ENCODE measurements around the gene STK16.
A peak's percentile ranks its signal among the peaks of the same experiment; 100 is the strongest.
"Not testable (repeated sequence)": the region's sequence is repeated elsewhere in the genome, so short reads cannot be mapped to it uniquely, and the experiment has no call there.

Gene STK16

GRCh38 chr2:219252084-219252483, 6.8 kb downstream of the STK16 start:
- CTCF ChIA-PET = interaction anchor here (1.3 to 6.3 kb wide), 7 partner anchors 24 to 132 kb away, joined by 3 to 67 read pairs (median 4); partner anchors contain the start of gene DNAJB2
- POLR2A ChIA-PET = interaction anchor here (0.7 to 1.4 kb wide), 3 partner anchors 14 to 43 kb away, joined by 3 read pairs; no protein-coding TSS in a partner anchor
- TF ChIP-seq, protein P1, sequence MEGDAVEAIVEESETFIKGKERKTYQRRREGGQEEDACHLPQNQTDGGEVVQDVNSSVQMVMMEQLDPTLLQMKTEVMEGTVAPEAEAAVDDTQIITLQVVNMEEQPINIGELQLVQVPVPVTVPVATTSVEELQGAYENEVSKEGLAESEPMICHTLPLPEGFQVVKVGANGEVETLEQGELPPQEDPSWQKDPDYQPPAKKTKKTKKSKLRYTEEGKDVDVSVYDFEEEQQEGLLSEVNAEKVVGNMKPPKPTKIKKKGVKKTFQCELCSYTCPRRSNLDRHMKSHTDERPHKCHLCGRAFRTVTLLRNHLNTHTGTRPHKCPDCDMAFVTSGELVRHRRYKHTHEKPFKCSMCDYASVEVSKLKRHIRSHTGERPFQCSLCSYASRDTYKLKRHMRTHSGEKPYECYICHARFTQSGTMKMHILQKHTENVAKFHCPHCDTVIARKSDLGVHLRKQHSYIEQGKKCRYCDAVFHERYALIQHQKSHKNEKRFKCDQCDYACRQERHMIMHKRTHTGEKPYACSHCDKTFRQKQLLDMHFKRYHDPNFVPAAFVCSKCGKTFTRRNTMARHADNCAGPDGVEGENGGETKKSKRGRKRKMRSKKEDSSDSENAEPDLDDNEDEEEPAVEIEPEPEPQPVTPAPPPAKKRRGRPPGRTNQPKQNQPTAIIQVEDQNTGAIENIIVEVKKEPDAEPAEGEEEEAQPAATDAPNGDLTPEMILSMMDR (IDR thresholded peaks at IDR 0.05; ENCODE audit: insufficient read depth, low read length, missing control alignments) = no peak
- no peak overlapping the region for H3K4me3 ChIP-seq (ENCODE audit: low read depth, low read length)
- DNase-seq (ENCODE audit: low read depth, low spot score) = no peak

- DNase-seq (ENCODE audit: low read depth, low spot score) = no peak
- ChIA-PET POLR2A (interaction anchor here (0.6 to 1.4 kb wide), 4 partner anchors 15 to 156 kb away, joined by 3 to 5 read pairs (median 4); no protein-coding TSS in a partner anchor), CTCF (interaction anchor here (1.4 to 6.3 kb wide), 5 partner anchors 24 to 133 kb away, joined by 3 to 67 read pairs (median 7); partner anchors contain the start of gene DNAJB2)
- H3K4me3 ChIP-seq (ENCODE audit: low read depth, low read length) = peak overlapping the region; percentile 57
- TF ChIP-seq, protein P1 (IDR thresholded peaks at IDR 0.05; ENCODE audit: insufficient read depth, low read length, missing control alignments) = no peak
These were observed 7.3 kb downstream of the STK16 start for GRCh38 chr2:219252570-219252899.

DNA sequence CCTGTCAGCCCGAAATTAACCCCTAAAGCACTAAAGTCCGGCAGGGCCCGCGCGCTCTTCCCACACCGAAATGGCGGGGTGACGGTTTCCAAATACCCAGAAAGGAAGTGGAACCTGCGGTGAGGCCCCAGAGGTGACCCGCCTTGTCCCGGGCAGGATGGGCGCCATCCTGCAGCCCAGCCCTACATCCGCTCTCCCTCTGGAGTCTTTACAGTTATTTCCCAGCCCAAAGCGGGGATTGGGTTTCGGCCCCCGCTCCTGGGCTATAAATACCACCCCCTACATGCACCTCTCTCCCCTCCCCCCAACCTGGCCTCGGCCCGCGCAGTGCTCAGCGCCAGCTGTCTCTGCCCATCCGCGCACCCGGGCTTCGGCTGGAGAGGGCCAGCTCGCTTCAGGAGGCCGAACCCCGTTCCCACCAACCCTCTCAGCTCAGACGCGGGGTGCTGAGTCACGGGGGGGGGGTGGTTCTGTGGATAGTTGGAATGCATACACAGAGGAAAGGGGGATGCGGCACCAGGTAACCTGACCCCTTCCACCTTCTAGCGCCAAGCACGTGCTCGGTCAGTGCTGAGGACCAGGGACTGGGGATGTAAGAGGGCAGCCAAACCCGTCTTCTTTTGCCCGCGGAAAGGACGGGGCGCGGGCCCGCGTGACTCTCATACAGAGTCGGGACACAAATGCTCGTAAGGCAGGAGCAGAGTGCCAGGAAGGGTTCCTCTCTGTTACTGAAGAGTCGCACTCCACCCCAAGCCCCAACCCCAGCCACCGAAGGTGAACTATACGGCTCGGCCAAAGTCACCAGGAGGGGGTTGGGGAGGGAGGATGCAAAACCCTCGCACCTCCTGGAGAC, 7.8 kb downstream of the STK16 start, which contains the start of gene TUBA4B:
TSS of gene TUBA4B (plus strand) at position 344 of the 853 bp plus-strand sequence. CDS start at position 509, 165 bp downstream.
- DNase-seq (ENCODE audit: low read depth, low spot score) = no peak
- POLR2A ChIA-PET = interaction anchor here (0.6 to 1.4 kb wide), 5 partner anchors 8 to 155 kb away, joined by 3 to 5 read pairs (median 3); partner anchors contain the start of genes GLB1L and STK16

DNA sequence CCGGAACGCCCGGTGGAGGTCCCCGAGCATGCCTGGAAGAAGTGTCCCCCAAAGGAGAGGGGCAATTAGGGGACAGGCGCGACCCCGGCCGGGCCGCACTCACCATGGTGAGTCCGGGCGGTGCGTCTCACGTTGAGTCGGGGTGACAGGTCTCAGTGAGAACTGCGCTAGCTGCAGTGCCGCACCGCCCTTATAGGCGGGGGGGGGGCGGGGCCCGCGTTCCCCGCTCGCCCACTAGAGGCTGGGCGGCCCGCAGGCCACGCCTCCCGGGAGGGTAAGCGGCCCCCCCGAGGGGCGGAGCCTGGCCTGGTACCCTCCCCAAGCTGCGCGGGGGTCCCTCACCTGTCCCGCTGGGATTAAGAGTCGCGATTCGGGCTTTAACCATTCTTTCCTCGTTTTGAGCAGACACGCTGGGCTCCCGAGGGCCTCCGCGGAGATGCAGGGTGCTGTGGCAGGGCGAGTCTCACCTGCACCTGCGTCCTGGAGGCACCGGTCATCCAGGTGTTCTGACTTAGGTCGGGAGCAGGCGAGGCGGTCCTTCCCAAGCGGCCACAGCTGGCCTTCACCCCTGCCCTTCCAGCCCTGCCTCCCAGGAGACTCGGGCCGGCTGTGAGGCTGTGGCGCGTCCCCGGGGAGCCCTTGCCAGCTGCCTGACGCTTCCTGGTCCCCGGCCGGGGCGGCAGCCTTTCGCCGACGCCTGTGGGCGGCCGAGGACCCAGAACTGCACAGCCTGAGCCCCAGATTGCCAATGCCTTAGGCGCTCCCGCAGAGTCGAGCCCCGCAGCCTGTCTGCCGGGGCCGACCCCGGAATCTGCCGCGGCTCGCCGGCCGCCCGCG, 8.7 kb downstream of the STK16 start, which contains the start of gene TUBA4A:
TSS of gene TUBA4A (minus strand) at position 166 of the 837 bp plus-strand sequence. CDS start at position 106, 60 bp downstream.
- H3K4me3 ChIP-seq (ENCODE audit: low read depth, low read length) = peak within 1 kb of the TSS; percentile 57
- ChIA-PET POLR2A (interaction anchor here (1.0 kb wide), 1 partner anchor 9 kb away, joined by 3 read pairs; the partner anchor contains the start of genes GLB1L and STK16), CTCF (interaction anchor here (1.1 to 3.2 kb wide), 7 partner anchors 10 to 95 kb away, joined by 3 to 37 read pairs (median 12); no protein-coding TSS in a partner anchor)
- TF ChIP-seq, protein P1 (IDR thresholded peaks at IDR 0.05; ENCODE audit: insufficient read depth, low read length, missing control alignments) = no peak
- no peak for DNase-seq (ENCODE audit: low read depth, low spot score)

More for the DNA sequence above, 7.8 kb downstream of the STK16 start, which contains the start of gene TUBA4B:
- TF ChIP-seq, protein P1 (IDR thresholded peaks at IDR 0.05; ENCODE audit: insufficient read depth, low read length, missing control alignments) = no peak
- CTCF ChIA-PET = interaction anchor here (1.5 to 6.3 kb wide), 6 partner anchors 23 to 94 kb away, joined by 4 to 67 read pairs (median 12); partner anchors contain the start of gene DNAJB2
- H3K4me3 ChIP-seq (ENCODE audit: low read depth, low read length) = peak within 1 kb of the TSS; percentile 57

- TF ChIP-seq, protein P1 (IDR thresholded peaks at IDR 0.05; ENCODE audit: insufficient read depth, low read length, missing control alignments) = no peak
- CTCF ChIA-PET = interaction anchor here (0.6 to 3.2 kb wide), 8 partner anchors 9 to 116 kb away, joined by 3 to 37 read pairs (median 4); no protein-coding TSS in a partner anchor
- no peak for DNase-seq (ENCODE audit: low read depth, low spot score)
- peak overlapping the region; percentile 57 for H3K4me3 ChIP-seq (ENCODE audit: low read depth, low read length)
- POLR2A ChIA-PET = no interaction called here
These were observed 9.4 kb downstream of the STK16 start for GRCh38 chr2:219254590-219255201.

GRCh38 chr2:219258942-219259341, 13.7 kb downstream of the STK16 start:
- CTCF ChIA-PET, POLR2A ChIA-PET: not testable (repeated sequence)

More at GRCh38 chr2:219258942-219259341, 13.7 kb downstream of the STK16 start:
- DNase-seq (ENCODE audit: low read depth, low spot score); H3K4me3 ChIP-seq (ENCODE audit: low read depth, low read length): not testable (repeated sequence)
